ENCODE data around the gene TEKT1.
"Not testable (repeated sequence)": the region's sequence is repeated elsewhere in the genome, so short reads cannot be mapped to it uniquely, and the experiment has no call there.

The TEKT1 gene

DNA sequence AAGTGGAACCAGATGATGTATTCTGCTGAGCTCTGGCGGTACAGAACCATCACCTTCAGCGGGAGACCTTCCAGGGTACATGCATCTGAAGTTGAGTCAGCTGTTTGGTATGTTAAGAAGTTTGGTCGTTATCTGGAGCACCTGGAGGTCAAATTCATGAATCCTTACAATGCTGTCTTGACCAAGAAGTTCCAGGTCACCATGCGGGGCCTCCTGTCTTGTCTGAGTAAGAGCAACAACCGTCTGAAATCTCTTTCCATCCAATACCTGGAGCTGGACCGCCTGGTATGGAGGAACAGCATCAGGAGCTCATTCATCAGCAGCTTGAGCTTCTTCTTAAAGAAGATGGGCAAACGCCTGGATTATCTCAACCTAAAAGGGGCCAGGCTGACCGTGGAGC, 51.5 kb downstream of the TEKT1 start:
- DNase-seq (ENCODE audit: low read depth), result no peak
- H3K4me3 ChIP-seq (ENCODE audit: low read length), result no peak overlapping the region
- no peak for TF ChIP-seq CTCF (IDR thresholded peaks at IDR 0.05; ENCODE audit: insufficient read depth, low read depth, low read length, missing control alignments)

DNA sequence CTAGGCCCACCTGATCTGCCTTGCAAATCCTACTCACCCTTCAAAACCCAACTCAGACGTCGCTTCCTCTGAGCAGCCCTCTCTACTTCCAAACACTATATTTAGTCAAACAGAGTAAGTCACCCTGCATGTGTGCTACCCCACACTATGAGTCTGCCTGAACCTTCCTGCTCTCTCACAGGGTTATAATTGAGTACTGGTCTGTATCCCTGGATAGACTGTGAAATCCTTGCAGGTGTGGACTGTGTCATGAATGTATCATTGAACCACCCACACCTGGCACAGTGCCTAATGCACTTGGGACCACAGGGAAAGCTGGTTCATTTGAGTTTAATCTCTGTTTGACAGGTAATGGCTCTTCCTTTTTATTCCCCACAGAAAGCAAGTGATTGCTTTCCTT, 52.1 kb downstream of the TEKT1 start:
- TF ChIP-seq CTCF (IDR thresholded peaks at IDR 0.05; ENCODE audit: insufficient read depth, low read depth, low read length, missing control alignments), result no peak
- no peak overlapping the region for H3K4me3 ChIP-seq (ENCODE audit: low read length)
- DNase-seq (ENCODE audit: low read depth), result peak; percentile 65

DNA sequence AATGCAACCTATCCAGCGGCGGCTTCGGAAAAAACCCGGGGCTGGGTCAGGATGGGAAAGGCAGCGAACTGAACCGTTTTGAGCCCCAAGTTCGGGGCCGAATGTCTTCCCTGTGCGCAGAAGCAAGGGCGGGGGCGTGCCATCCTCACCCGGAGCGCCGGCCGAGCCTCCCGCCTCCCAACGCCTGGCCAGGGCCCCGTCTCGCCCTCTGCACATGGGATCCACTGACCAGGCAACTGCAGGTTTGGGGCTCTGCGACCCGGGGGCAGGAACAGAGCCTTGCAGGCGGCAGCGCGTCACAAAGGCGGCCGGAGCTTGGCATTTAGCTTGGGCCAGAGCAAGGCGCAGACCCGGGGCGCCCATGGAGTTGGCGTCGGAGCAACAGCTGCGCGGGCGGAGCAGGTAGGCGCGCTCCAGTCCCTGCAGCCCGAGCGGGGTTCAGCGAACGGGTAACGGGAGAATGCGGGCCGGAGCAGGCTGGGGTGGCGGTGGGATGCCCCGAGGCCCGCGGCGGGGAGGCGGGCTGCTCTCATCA, 55.6 kb downstream of the TEKT1 start, which contains the start of gene FBXO39:
TSS of gene FBXO39 (plus strand) at position 345 of the 535 bp plus-strand sequence. CDS start 3,654 bp downstream, outside the sequence.
- peak; percentile 32 for DNase-seq (ENCODE audit: low read depth)
- no peak within 1 kb of the TSS for H3K4me3 ChIP-seq (ENCODE audit: low read length)

GRCh38 chr17:6774906-6775305, 56.6 kb downstream of the TEKT1 start:
- not testable (repeated sequence) for DNase-seq (ENCODE audit: low read depth); H3K4me3 ChIP-seq (ENCODE audit: low read length)

More for the DNA sequence above, 55.6 kb downstream of the TEKT1 start, which contains the start of gene FBXO39:
- no peak for TF ChIP-seq CTCF (IDR thresholded peaks at IDR 0.05; ENCODE audit: insufficient read depth, low read depth, low read length, missing control alignments)

DNA sequence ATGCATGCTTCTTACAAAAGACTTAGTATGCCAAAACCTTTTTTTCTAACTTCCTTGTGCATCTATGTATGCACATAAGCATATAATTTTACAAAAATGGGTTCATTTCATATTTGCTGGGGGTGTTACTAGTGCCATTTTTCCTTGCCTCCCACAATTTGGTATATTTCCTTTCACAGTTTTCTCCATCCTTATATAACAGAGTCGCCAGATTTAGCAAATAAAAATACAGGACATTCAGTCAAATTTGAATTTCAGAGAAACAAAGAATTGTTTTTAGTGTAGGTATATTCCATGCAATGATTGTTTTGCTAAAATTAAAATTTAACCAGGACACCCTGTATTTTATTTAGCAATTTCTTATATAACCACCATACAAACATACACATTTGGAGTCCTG, 59.5 kb downstream of the TEKT1 start:
- no peak overlapping the region for H3K4me3 ChIP-seq (ENCODE audit: low read length)
- DNase-seq (ENCODE audit: low read depth), result no peak
- no peak for TF ChIP-seq CTCF (IDR thresholded peaks at IDR 0.05; ENCODE audit: insufficient read depth, low read depth, low read length, missing control alignments)

GRCh38 chr17:6768447-6768846, 63.1 kb downstream of the TEKT1 start:
- no peak overlapping the region for H3K4me3 ChIP-seq (ENCODE audit: low read length)
- no peak for TF ChIP-seq CTCF (IDR thresholded peaks at IDR 0.05; ENCODE audit: insufficient read depth, low read depth, low read length, missing control alignments)
- DNase-seq (ENCODE audit: low read depth), result no peak

DNA sequence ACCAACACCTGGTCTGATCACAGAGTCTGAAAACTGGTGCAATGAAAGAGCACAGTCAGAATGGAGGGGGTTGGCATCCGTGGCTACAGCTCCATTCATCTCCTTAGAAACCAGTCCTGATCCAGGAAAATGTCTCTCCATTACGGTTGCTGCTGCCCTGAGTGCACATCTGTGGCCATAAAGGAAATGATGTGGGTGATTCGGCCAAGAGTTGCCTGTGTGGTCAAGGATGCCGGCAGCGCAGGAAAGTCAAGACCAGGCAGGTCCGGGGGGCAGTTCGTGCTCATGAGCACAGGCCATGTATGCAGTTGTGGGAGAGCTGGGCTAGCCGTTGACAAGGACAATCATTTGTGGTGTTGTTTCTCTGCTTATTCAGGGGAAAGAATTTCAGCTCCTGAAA, 69.8 kb downstream of the TEKT1 start:
- H3K4me3 ChIP-seq (ENCODE audit: low read length), result no peak overlapping the region
- no peak for TF ChIP-seq CTCF (IDR thresholded peaks at IDR 0.05; ENCODE audit: insufficient read depth, low read depth, low read length, missing control alignments)
- no peak for DNase-seq (ENCODE audit: low read depth)

Data from epithelial cell of esophagus (primary cell).